PC-9 (cell line): Measurements from ENCODE around the gene PSMG2.

ENCODE experiments used
- EZH2 ChIP-seq: fragments of 200-600 bp; sonication (generic); IDR thresholded peaks from 2 replicates; pipeline ENCODE4 v1.8.0; 2017; ENCODE audit warnings: antibody characterized with exemption, low read depth
- TF ChIP-seq, protein P1 (sequence below): fragments of 200-600 bp; sonication (generic); conservative IDR thresholded peaks from 2 replicates; pipeline ENCODE4 v1.6.1; 2017; ENCODE audit warnings: mixed run types, antibody characterized with exemption, mild to moderate bottlenecking, moderate library complexity

DNA sequence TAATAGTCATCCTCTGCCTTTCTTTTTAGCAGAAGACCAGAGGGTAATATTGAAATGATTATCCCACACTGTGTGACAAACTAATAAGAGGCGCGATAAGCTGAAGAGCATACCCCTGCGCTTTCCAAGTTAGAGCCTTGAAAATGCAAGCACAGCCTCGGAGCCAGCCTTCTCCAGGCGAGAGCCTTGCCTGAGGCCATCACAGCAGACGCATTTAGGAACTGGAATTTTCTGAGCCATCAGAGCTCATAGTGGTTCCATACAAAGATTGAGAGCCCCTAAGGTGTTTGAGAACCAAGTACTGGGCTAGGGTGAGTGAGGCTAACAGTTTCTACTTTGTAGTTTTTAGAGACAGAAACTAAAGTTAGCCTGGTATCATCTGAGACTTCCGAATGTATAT is 19.9 kb downstream of the PSMG2 start:
- no peak for TF ChIP-seq EZH2
- TF ChIP-seq, protein P1, sequence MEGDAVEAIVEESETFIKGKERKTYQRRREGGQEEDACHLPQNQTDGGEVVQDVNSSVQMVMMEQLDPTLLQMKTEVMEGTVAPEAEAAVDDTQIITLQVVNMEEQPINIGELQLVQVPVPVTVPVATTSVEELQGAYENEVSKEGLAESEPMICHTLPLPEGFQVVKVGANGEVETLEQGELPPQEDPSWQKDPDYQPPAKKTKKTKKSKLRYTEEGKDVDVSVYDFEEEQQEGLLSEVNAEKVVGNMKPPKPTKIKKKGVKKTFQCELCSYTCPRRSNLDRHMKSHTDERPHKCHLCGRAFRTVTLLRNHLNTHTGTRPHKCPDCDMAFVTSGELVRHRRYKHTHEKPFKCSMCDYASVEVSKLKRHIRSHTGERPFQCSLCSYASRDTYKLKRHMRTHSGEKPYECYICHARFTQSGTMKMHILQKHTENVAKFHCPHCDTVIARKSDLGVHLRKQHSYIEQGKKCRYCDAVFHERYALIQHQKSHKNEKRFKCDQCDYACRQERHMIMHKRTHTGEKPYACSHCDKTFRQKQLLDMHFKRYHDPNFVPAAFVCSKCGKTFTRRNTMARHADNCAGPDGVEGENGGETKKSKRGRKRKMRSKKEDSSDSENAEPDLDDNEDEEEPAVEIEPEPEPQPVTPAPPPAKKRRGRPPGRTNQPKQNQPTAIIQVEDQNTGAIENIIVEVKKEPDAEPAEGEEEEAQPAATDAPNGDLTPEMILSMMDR, result no peak
